Measurements from ENCODE around the gene CLDN7.

DNA sequence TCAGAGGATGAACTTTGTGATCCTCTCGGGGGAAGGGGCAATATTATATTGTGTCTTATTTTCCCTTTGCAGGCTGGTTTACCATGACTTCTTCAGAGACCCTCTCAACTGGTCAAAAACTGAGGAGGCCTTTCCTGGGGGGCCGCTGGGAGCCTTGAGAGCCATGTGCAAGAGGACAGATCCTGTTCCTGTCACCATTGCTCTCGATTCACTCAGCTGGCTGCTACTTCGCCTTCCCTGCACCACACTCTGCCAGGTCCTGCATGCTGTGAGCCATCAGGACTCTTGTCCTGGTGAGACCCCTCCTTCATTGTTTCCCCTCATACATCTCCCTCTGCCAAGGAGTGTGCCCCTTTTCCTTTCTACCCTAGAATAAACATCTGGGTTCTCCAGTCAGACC is 7.8 kb downstream of the CLDN7 start:
- TF ChIP-seq, protein P1, sequence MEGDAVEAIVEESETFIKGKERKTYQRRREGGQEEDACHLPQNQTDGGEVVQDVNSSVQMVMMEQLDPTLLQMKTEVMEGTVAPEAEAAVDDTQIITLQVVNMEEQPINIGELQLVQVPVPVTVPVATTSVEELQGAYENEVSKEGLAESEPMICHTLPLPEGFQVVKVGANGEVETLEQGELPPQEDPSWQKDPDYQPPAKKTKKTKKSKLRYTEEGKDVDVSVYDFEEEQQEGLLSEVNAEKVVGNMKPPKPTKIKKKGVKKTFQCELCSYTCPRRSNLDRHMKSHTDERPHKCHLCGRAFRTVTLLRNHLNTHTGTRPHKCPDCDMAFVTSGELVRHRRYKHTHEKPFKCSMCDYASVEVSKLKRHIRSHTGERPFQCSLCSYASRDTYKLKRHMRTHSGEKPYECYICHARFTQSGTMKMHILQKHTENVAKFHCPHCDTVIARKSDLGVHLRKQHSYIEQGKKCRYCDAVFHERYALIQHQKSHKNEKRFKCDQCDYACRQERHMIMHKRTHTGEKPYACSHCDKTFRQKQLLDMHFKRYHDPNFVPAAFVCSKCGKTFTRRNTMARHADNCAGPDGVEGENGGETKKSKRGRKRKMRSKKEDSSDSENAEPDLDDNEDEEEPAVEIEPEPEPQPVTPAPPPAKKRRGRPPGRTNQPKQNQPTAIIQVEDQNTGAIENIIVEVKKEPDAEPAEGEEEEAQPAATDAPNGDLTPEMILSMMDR (IDR thresholded peaks at IDR 0.05) = no peak
- TF ChIP-seq POLR2AphosphoS5 (IDR thresholded peaks at IDR 0.05) (no peak), POLR2A (IDR thresholded peaks at IDR 0.05) (no peak), EP300 (IDR thresholded peaks at IDR 0.05) (no peak)

All from gastroesophageal sphincter (tissue), 3 donors.